ENCODE results near the gene OR5AC2. TPM values are rescaled to one million over a fixed set of nuclear protein-coding genes. Genes with fewer than 3 reads are reported as not detected.

OR5AC2 gene
- total and polyA plus RNA-seq, 2 of the 13 experiments (the other 11 are each of a cell fraction or from before 2014, with no cell fraction given) = not detected

DNA sequence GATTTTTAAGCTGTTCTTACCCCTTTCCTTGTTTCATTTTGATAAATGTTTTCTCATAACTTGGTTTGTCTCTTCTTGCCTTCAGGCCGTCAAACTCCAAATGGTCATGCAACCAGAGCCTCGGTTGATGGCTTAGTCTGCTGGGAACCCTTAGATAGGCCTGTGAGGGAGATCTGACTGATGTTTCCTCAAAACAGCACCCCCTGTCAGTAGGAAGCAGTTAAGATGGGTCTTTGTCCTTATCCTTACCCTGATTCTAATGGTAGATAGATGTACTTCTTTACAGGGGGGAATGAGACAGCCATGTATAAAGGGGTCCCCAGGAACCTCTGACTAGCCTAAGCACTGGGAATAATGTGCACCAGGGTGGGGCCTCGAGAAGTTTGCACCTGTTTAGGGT is 27.3 kb downstream of the OR5AC2 start:
- Histone ChIP-seq H4K20me1 (ENCODE audit: insufficient read depth, low read length) (no peaks in the 10 kb centered on the region), H3K79me2 (ENCODE audit: insufficient read depth, low read length) (no peaks in the 10 kb centered on the region), H3K4me3 (replicated peaks in 1 of 3; ENCODE audit: insufficient read depth in 1 of 3, low read depth in 2 of 3, low read length in 3 of 3) (no peak overlapping the region), H3K9ac (ENCODE audit: insufficient read depth, low read depth, low read length) (no peak overlapping the region), H3K9me3 (ENCODE audit: low read length) (no peaks in the 10 kb centered on the region), H3K4me1 (ENCODE audit: insufficient read depth, low read length) (no peaks in the 10 kb centered on the region), H3K36me3 (replicated peaks in 1 of 2; ENCODE audit: control insufficient read depth in 1 of 2, insufficient read depth in 2 of 2, low read length in 2 of 2) (no peaks in the 10 kb centered on the region), H2AFZ (ENCODE audit: low read length) (no peak overlapping the region), H3K27me3 (ENCODE audit: control insufficient read depth in 1 of 2, insufficient read depth in 2 of 2, low read length in 2 of 2) (no peaks in the 10 kb centered on the region), H3K27ac (ENCODE audit: extremely low read length, insufficient read depth, low read length) (no peak overlapping the region), H3K4me2 (ENCODE audit: low read depth, low read length) (no peak overlapping the region)
- intact Hi-C loops (cut with micrococcal nuclease; ENCODE audit: unreplicated experiment) = no loop called here
- POLR2A ChIA-PET = no interaction called here
- TF ChIP-seq, protein P1, sequence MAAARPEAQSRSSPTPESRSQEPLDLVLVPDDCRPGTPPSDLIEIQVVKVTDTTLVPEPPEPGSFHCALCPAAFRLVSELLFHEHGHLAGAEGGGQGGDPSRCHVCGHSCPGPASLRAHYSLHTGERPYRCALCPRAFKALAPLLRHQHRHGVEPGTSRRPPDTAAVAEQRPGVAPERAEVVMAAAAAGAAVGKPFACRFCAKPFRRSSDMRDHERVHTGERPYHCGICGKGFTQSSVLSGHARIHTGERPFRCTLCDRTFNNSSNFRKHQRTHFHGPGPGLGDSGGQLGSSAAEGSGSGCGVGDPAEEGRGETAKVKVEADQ (CRISPR knock-in tag; IDR thresholded peaks at IDR 0.05; ENCODE audit: borderline replicate concordance) = no peak
- TF ChIP-seq ZNF121 (CRISPR knock-in tag; IDR thresholded peaks at IDR 0.05) (no peak), ZNF180 (CRISPR knock-in tag; IDR thresholded peaks at IDR 0.05; ENCODE audit: borderline replicate concordance, low read depth) (no peak), SOX5 (CRISPR knock-in tag; IDR thresholded peaks at IDR 0.05; ENCODE audit: borderline replicate concordance) (no peak), LCORL (IDR thresholded peaks at IDR 0.05) (no peak), LCORL (CRISPR knock-in tag; IDR thresholded peaks at IDR 0.05) (no peak), TBL1XR1 (IDR thresholded peaks at IDR 0.05; ENCODE audit: borderline replicate concordance, low read length, partially characterized antibody) (no peak), SNAPC2 (CRISPR knock-in tag; IDR thresholded peaks at IDR 0.05) (no peak), MATR3 (CRISPR knock-in tag; IDR thresholded peaks at IDR 0.05) (no peak)
- in situ Hi-C loops (cut with HindIII; ENCODE audit: extremely low pct_ligation_motif_present, low pct_unique_long_range_greater_than_20kb) = no loop called here
- no peak for FAIRE-seq
- ATAC-seq = peak; percentile 60; the same call in 2 of the 3 replicates
- CTCF ChIA-PET (ENCODE audit: low intra/inter-chr PET ratio, low total read pairs) = no interaction called here
- DNase-seq (ENCODE audit: low spot score) = peak; percentile 1
- no TSS peak for BruUV-seq (replicated peaks)
- 0% methylated on average over 2 of the region's 3 CpGs for WGBS (ENCODE audit: low lambda C conversion rate)

- DNase-seq (ENCODE audit: low spot score) = no peak
- no peaks in the 10 kb centered on the region for H3K9me3 ChIP-seq (ENCODE audit: low read length)
- no peaks in the 10 kb centered on the region for H3K79me2 ChIP-seq (ENCODE audit: insufficient read depth, low read length)
- no peak overlapping the region for H3K9ac ChIP-seq (ENCODE audit: insufficient read depth, low read depth, low read length)
- H2AFZ ChIP-seq (ENCODE audit: low read length) = no peak overlapping the region
- no peak overlapping the region for H3K4me3 ChIP-seq (replicated peaks in 1 of 3; ENCODE audit: insufficient read depth in 1 of 3, low read depth in 2 of 3, low read length in 3 of 3)
- no TSS peak for BruUV-seq (replicated peaks)
- 51% methylated on average over 1 of the region's 1 CpG for WGBS (ENCODE audit: low lambda C conversion rate)
- CTCF ChIA-PET (ENCODE audit: low intra/inter-chr PET ratio, low total read pairs) = no interaction called here
- no peak for ATAC-seq
- in situ Hi-C loops (cut with HindIII; ENCODE audit: extremely low pct_ligation_motif_present, low pct_unique_long_range_greater_than_20kb) (no loop called here), intact Hi-C loops (cut with micrococcal nuclease; ENCODE audit: unreplicated experiment) (no loop called here)
- POLR2A ChIA-PET = no interaction called here
- H3K4me1 ChIP-seq (ENCODE audit: insufficient read depth, low read length) = no peaks in the 10 kb centered on the region
- H3K27ac ChIP-seq (ENCODE audit: extremely low read length, insufficient read depth, low read length) = no peak overlapping the region
- FAIRE-seq = no peak
- H3K4me2 ChIP-seq (ENCODE audit: low read depth, low read length) = no peak overlapping the region
- TF ChIP-seq FOXM1 (CRISPR knock-in tag; IDR thresholded peaks at IDR 0.05) = no peak
- TF ChIP-seq DMAP1 (CRISPR knock-in tag; IDR thresholded peaks at IDR 0.05) = no peak
- no peak for TF ChIP-seq RFX5 (IDR thresholded peaks at IDR 0.05; ENCODE audit: low read depth, low read length)
- no peak for TF ChIP-seq ATF1 (CRISPR knock-in tag; IDR thresholded peaks at IDR 0.05)
- TF ChIP-seq ZNF788 (CRISPR knock-in tag; IDR thresholded peaks at IDR 0.05; ENCODE audit: borderline replicate concordance) = no peak
- no peak for TF ChIP-seq RAD51 (IDR thresholded peaks at IDR 0.05; ENCODE audit: borderline replicate concordance)
- TF ChIP-seq ZNF280B (CRISPR knock-in tag; IDR thresholded peaks at IDR 0.05; ENCODE audit: borderline replicate concordance) = no peak
- H4K20me1 ChIP-seq (ENCODE audit: insufficient read depth, low read length) = no peaks in the 10 kb centered on the region
- no peaks in the 10 kb centered on the region for H3K27me3 ChIP-seq (ENCODE audit: control insufficient read depth in 1 of 2, insufficient read depth in 2 of 2, low read length in 2 of 2)
- H3K36me3 ChIP-seq (replicated peaks in 1 of 2; ENCODE audit: control insufficient read depth in 1 of 2, insufficient read depth in 2 of 2, low read length in 2 of 2) = no peaks in the 10 kb centered on the region
These were observed 28.7 kb downstream of the OR5AC2 start for GRCh38 chr3:98115717-98116116.
